COLO829 (cell line): ENCODE measurements around the gene LAMA5.

Source experiments
- DNase-seq: peaks from one replicate; pipeline ENCODE4 v3.0.0; 2012; ENCODE audit warnings: low spot score

Gene LAMA5

DNA sequence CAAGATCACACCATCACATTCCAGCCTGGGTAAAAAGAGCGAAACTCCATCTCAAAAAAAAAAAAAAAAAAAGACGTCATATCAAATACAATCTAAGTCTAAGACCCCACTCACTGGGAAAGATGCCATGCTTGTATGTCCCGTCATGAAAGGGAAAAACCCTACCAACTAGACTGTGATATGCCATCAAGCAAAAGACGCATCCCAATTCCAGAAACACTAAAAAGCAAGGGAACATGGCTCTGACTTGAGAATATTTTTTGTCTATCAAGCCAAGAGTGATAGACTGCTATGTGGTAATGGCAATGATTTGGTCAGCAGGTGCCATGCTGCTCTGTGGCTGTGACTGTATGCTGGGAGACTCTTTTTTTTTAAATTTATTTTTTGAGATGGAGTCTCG, 23.0 kb downstream of the LAMA5 start:
- DNase-seq = no peak

DNA sequence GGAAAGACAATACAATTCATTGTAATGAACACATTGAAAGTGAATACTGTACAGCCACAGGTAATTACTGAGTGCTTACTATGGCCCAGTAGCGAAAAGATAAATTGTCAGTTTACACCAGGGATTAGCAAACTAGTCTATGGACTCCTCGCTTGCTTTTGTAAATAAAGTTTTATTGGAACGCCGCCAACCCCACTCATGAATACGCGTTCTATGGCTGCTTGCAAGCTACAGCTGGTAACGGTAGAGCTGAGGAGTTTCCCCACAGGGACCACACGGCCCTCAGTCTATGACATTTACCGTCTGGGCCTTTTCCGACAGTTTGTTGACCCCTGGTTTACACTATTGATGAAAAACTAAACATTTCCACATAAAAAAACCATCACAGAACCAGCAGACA, 24.2 kb downstream of the LAMA5 start:
- no peak for DNase-seq

- DNase-seq = no peak
Measured at GRCh38 chr20:62339647-62340062, 27.5 kb downstream of the LAMA5 start.

DNA sequence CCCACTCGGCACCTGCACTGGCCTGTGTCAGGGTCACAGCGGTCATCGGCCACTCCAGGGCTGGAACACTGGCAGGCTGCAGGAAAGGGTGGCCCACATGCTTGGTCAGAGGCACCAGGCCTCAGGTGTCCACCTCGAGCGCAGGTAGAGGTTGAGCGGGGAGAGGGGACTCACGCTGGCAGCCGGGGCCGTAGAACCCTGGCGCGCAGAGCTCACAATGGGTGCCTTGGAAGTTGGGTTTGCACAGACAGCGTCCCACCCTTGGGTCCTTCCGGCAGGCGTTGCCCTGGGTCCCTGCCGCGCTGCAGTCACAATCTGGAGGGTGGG, 28.9 kb downstream of the LAMA5 start:
- DNase-seq = no peak

- no peak for DNase-seq
Measured at GRCh38 chr20:62337558-62338293, 29.4 kb downstream of the LAMA5 start.

DNA sequence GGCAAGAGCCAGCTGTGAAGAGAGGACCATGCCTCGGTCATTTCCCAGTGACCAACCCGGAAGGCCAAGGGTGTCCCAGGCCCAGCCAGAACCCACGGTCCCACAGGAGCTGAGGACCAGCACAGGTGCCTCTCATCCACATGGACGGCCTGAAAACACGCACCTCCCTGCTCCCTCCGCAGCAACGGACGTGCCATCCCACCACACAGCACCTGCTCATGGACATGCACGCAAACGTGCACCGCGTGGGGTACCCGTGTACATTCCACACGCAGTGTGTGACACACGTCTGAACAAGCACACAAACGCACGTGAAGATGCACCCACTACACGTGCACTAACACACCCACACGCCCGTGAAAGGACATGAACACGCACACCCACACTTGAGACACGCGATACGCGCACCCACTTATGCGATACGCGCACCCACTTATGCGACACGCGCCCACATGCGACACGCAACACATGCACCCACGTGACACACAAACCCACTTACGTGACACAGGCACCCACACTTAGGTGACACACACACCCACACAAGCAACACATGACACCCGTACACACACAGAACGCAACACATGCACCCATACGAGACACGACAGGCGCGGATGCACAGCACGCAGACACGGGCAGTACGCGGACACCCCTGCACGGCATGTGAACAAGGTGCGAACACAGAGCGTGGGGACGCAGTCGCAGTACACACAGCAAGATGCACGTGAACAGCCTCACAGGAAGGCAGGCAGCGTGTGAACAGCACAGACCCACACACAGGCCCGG, 30.1 kb downstream of the LAMA5 start:
- DNase-seq = no peak

DNA sequence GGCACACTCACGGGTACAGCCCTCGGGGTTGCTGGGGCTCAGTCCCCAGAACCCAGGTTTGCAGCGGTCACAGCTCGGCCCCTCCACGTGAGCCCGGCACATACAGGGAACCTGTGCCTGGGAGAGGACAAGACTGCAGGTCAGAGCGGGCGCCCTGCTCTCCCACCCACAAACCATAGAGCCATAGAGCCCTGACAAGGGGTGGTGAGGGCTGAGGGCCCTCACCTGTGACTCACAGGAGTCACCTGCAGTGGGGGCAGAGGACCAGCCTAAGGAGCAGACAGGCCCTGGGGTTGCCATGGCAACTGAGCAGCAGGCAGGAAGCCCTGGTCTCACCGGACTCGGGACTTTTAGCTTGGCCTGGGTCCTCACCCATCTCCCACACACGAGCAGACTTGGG, 30.8 kb downstream of the LAMA5 start:
- DNase-seq = no peak

DNA sequence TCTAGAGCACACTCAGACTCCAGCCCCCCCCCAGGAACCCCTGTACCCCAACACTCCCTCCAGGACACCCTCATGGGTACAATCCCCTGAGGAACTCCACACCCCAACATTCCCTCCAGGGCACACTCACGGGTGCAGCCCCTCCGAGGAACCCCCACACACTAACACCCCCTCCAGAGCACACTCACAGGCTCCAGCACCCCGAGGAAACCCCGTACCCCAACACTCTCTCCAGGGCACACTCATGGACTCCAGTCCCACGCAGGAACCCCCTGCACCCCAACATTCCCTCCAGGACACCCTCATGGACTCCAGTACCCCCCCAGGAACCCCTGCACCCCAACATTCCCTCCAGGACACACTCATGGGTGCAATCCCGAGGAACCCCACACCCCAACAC, 31.6 kb downstream of the LAMA5 start:
- no peak for DNase-seq

DNA sequence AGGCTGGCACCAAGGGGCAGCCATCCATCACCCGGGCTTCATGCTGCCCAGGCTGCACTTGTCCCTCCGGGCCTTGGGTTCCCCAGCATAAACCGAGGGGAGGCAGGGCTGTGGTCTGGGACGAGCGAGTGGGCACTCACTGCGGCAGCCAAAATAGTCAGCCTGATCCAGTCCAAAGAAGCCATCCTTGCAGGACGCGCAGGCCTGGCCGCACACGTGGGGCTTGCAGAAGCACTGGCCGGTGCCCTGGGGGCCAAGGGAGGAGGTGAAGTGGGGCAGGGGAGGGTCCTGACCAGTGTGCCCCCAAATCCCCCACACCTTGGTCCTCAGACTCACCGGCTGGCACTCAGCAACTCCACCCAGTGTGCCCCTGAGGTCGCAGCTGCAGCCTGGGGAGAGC, 32.2 kb downstream of the LAMA5 start:
- no peak for DNase-seq

- DNase-seq = no peak
Measured at GRCh38 chr20:62333820-62334595, 33.1 kb downstream of the LAMA5 start.

DNA sequence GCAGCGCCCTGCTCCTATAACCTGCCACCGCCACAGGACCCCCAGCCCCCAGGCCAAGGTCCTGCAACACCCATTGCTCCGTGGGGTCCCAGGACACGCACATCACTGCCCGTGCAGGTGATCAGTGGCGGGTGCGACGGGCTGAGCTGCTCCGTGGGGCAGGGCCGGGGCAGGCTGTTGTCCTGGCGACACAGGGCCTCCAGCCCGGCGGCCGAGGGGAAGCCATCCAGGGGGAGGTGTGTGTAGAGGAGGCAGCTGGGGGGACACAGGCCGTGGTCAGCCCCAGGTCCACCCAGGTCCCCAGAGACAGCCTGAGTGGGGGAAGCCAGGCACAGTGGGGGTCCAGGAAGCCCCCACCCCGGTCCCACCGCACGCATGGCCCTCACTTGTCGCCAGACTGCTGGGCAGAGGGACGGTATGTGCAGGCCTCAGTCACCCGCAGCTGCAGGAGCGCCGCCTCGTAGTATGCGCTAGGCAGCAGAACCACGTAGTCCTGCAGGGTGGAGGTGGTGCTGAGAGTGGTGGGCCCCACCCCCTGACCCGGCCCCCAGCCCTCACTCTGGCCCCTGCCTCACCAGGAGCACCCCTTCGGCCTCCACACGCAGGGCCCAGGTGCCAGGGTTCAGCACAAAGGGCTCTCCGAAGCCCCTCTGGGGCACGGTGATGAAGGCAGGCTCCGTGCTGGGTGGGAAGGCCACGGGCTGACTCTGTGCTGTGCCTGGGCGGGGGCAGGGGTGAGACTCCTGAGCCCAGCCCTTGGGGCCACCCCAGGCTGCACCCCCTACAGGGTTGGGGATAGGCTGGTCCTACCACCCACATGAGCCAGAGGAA, 33.9 kb downstream of the LAMA5 start:
- no peak for DNase-seq

GRCh38 chr20:62332421-62332820, 34.7 kb downstream of the LAMA5 start:
- no peak for DNase-seq

- no peak for DNase-seq
Measured at GRCh38 chr20:62331347-62331746, 35.8 kb downstream of the LAMA5 start.

DNA sequence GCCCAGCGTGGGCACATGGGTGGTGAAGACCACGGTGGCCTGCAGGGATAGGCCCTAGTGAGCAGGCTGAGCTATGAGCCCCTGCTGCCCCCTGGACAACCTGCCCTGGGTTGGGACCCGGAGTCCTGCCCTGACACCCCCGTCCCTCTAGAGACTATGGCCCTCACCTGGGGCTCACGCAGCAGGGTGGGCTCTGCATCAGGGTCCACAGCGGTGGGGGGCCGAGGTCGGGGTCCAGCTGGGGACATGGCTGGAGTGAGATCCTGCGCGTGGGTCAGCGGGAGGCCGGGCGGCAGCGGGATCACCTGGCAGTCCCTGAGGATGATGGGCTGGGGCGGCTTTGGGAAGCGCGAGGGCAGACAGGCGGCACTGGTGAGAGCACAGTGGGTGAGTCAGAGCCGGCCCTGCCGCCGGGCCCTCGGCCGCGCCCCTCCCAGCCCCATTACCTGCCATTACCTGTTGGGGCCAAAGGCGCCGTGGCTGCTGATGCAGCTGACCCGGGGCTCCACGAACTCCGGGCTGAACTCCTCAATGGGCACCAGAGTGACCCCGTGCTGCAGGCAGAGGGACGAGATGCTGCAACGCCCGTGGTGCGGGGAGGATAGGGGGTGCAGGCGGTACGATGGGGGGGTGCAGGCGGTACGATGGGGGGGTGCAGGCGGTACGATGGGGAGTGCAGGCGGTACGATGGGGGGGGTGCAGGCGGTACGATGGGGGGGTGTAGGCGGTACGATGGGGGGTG, 36.4 kb downstream of the LAMA5 start:
- DNase-seq = no peak

DNA sequence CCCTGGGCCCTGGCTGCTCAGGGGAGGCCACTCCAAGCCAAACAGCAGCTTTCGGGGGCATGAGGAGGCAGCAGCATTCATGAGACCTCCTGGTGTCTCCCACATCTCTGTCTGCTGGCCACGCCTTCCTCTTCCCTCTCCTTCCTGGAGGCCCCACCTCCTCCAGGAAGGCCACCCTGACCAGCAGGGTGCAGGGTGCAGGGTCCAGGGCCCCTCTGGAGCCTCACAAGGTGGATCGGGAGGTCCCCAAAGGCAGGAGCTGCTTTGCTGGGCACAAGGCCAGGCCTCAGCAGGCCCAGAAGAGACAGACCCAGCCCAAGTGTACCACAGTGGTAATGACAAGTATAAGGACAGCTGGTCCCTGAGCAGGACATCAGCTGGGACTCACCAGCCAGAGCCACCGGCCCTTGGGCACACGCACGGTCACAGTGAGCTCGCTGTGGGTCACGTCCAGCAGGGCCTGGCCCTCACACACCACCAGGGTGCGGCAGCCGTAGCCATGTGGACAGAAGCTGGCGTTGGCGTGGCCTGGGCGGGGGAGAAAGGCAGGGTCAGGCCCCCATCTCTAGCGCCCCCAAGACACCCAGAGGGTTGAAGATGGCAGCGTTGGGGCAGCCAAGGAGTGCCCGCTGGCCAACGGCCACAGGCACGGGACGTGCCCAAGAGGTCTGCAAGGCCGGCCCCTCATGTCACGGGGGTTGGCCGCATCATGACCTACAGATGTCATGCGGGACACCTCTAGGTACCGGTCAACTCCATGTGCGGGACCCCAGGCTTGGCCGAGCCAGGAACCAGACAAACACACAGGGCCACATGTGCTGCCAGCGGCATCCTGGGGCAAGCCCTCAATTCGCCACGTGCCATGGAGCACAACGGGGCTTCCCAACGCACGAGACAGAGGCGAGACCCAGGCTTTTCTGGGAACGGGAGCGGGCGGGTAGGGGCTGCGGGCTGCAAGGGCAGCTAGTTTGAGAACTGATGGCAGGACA, 37.4 kb downstream of the LAMA5 start:
- DNase-seq = no peak

DNA sequence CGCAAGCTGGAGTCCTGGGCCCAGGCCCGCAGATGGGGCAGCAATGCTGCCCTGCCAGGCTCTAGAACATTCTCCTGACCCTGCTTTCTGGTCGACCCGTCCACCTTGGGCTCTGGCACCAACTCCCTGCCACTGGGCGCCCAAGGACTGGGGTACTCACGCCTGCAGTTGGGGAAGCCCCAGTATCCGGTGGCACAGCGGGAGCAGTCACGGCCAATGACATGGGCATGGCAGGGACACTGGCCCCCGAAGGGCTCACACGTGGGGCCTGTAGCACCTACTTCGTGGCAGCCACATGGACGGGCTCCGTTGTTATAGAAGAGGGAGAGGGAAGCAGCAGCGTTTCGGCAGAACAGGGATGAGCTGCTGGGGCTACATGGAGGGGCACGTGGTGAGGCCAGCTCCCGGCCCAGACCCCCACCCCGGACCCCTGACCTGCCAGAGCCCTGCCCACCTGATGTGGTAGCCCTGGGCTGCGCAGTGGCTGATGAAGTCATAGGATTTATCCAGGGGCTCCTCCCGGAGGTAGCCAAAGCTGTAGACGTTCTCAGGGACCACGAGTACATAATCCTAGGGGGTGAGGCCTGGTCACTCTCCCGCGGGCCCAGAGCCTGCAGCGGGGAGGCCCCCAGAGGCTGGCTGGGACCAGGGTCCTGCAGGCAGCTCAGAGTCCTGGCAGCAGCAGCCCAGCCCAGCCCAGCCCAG, 38.3 kb downstream of the LAMA5 start:
- no peak for DNase-seq

- DNase-seq = no peak
Measured at GRCh38 chr20:62327726-62328495, 39.2 kb downstream of the LAMA5 start.

DNA sequence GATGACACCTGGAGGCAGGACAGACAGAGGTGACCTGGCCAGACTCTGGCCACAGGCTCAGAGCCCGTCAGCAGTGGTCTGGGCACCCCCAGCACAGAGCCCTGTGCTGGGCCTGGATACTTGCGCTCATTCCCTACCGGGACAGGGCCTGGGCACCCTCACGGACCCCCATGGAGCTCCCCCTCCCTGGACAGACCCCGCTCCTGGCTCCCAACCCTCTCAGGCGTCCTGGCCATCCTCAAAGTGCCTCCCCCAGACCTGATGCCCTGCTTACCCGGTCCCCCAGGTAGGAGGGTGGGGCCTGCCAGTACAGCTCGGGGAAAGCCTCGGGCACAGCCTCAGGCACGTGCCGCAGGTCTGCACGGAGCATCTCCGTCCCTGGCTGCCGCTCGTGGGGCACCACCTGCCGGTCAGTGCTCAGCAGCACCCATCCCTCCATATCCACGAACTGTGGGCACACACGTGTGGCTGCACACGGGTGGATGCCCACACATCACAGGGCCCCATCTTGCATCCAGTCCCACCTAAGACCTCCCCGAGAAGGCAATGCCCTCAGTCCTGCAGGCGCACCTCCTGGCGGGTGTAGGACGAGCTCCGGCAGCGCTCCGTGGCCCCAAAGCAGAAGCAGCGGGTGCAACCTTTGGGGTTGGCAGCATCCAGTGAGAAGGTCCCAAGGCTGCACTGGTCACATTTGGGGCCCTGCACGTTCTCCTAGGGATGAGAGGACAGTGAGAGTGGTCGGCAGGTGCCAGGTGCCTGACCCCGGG, 40.0 kb downstream of the LAMA5 start:
- no peak for DNase-seq
